Mesenchymal stem cell (in vitro differentiated cells and primary cell): Measurements from ENCODE around the gene LY6G5B.

ENCODE experiments used
- DNase-seq: peaks from one replicate; pipeline ENCODE4 v3.0.0-alpha.2; 2013
- H2AFZ ChIP-seq: one replicate; pipeline ENCODE4 v1.6.1; 2013; ENCODE audit warnings: low read depth, mild to moderate bottlenecking, control low read depth, inconsistent platforms, low read length, moderate library complexity
- H2AK5ac ChIP-seq: 2 replicates; pipeline ENCODE4 v1.6.1; 2013; ENCODE audit warnings: low read length, moderate library complexity, mild to moderate bottlenecking, inconsistent platforms; ENCODE audit not compliant: severe bottlenecking
- H2BK120ac ChIP-seq: one replicate; pipeline ENCODE4 v1.6.1; 2013; ENCODE audit warnings: low read depth, mild to moderate bottlenecking, inconsistent platforms, low read length, moderate library complexity
- H2BK12ac ChIP-seq, 2 experiments: one replicate each; pipeline ENCODE4 v1.6.1; 2013; ENCODE audit warnings: inconsistent platforms in 2 of 2, low read length in 2 of 2, mild to moderate bottlenecking in 2 of 2, moderate library complexity in 2 of 2, control low read depth in 1 of 2
- H2BK15ac ChIP-seq: one replicate; pipeline ENCODE4 v1.6.1; 2013; ENCODE audit warnings: mild to moderate bottlenecking, low read depth, inconsistent platforms; ENCODE audit not compliant: poor library complexity, severe bottlenecking
- H2BK5ac ChIP-seq: 2 replicates; pipeline ENCODE4 v1.6.1; 2013; ENCODE audit warnings: low read depth, mild to moderate bottlenecking, low read length, control low read depth, inconsistent platforms; ENCODE audit not compliant: poor library complexity, severe bottlenecking
- H3K14ac ChIP-seq, 2 experiments: one replicate each; pipeline ENCODE4 v1.6.1; 2013; ENCODE audit warnings: inconsistent platforms in 2 of 2, low read length in 2 of 2, control low read depth in 1 of 2, mild to moderate bottlenecking in 1 of 2, moderate library complexity in 1 of 2
- H3K18ac ChIP-seq, 2 experiments: one replicate each; pipeline ENCODE4 v1.6.1; 2013; ENCODE audit warnings: inconsistent platforms in 2 of 2, low read length in 2 of 2, control low read depth in 1 of 2, low read depth in 1 of 2, mild to moderate bottlenecking in 1 of 2
- H3K23ac ChIP-seq, 2 experiments: one replicate each; pipeline ENCODE4 v1.6.1; 2013; ENCODE audit warnings: inconsistent platforms in 2 of 2, low read length in 2 of 2, mild to moderate bottlenecking in 2 of 2, moderate library complexity in 2 of 2, control low read depth in 1 of 2
- H3K27ac ChIP-seq: 2 replicates; pipeline ENCODE4 v1.5.1; 2013; ENCODE audit warnings: mild to moderate bottlenecking, moderate library complexity, low read length, control low read depth, inconsistent platforms; ENCODE audit not compliant: poor library complexity, severe bottlenecking
- H3K27me3 ChIP-seq, 2 experiments: 2 replicates each; pipeline versions ENCODE4 v1.6.1 to v1.7.0; 2013; ENCODE audit warnings: low read length in 2 of 2, mild to moderate bottlenecking in 2 of 2, moderate library complexity in 2 of 2, control low read depth in 1 of 2, inconsistent platforms in 1 of 2; ENCODE audit not compliant: control insufficient read depth in 1 of 2, insufficient read depth in 1 of 2
- H3K36me3 ChIP-seq, 2 experiments: 2 replicates each; pipeline versions ENCODE4 v1.6.1 to v1.7.0; 2013; ENCODE audit warnings: low read length in 2 of 2, control low read depth in 1 of 2, inconsistent platforms in 1 of 2, low read depth in 1 of 2, mild to moderate bottlenecking in 1 of 2; ENCODE audit not compliant: insufficient read depth in 2 of 2, control insufficient read depth in 1 of 2
- H3K4ac ChIP-seq, 2 experiments: one replicate each; pipeline ENCODE4 v1.6.1; 2013; ENCODE audit warnings: inconsistent platforms in 2 of 2, low read length in 2 of 2, mild to moderate bottlenecking in 2 of 2, moderate library complexity in 2 of 2, control low read depth in 1 of 2, low read depth in 1 of 2
- H3K4me1 ChIP-seq: 2 replicates; pipeline ENCODE4 v1.6.1; 2013; ENCODE audit warnings: low read depth, low read length, control low read depth; ENCODE audit not compliant: control insufficient read depth, insufficient read depth
- H3K4me2 ChIP-seq: 2 replicates; pipeline ENCODE4 v1.6.1; 2013; ENCODE audit warnings: low read length, mild to moderate bottlenecking, inconsistent platforms; ENCODE audit not compliant: poor library complexity, severe bottlenecking
- H3K4me3 ChIP-seq, 2 experiments: 2 replicates each; pipeline versions ENCODE4 v1.5.1 to v1.7.0; 2013; ENCODE audit warnings: low read length in 2 of 2, mild to moderate bottlenecking in 2 of 2, control low read depth in 1 of 2, low read depth in 1 of 2; ENCODE audit not compliant: insufficient read depth in 1 of 2
- H3K79me1 ChIP-seq: replicated peaks from 2 replicates; pipeline ENCODE4 v1.6.1; 2013; ENCODE audit warnings: mild to moderate bottlenecking, control low read depth, low read length, inconsistent platforms; ENCODE audit not compliant: poor library complexity, severe bottlenecking
- H3K9ac ChIP-seq: 2 replicates; pipeline ENCODE4 v1.7.0; 2013; ENCODE audit warnings: mild to moderate bottlenecking, low read length, moderate library complexity
- H3K9me3 ChIP-seq: 2 replicates; pipeline ENCODE4 v1.7.0; 2013; ENCODE audit warnings: mild to moderate bottlenecking, low read length; ENCODE audit not compliant: control insufficient read depth
- H4K8ac ChIP-seq: one replicate; pipeline ENCODE4 v1.6.1; 2013; ENCODE audit warnings: inconsistent platforms, mild to moderate bottlenecking, low read length, moderate library complexity
- H4K91ac ChIP-seq: one replicate; pipeline ENCODE4 v1.6.1; 2013; ENCODE audit warnings: mild to moderate bottlenecking, low read length, inconsistent platforms
- WGBS: methylation state at CpG from one replicate; pipeline ENCODE4 v1.1.7; 2013; ENCODE audit warnings: mixed read lengths; 5-methylcytosine and 5-hydroxymethylcytosine counted together

Gene LY6G5B

GRCh38 chr6:31621991-31622390 is 47.8 kb upstream of the LY6G5B start:
- Histone ChIP-seq H3K18ac (no peak overlapping the region), H3K27me3 (no peaks in the 10 kb centered on the region), H3K4me1 (peaks cover 10% of the 10 kb centered on the region), H3K79me1 (peaks cover 7% of the 10 kb centered on the region), H4K8ac (no peak overlapping the region), H2BK120ac (no peak overlapping the region), H4K91ac (no peak overlapping the region), H3K14ac (no peak overlapping the region), H3K4me3 (peak overlapping the region; percentile 23 to 93), H2AFZ (no peak overlapping the region), H3K9ac (peak overlapping the region; percentile 95), H3K36me3 (peaks cover 41 to 44% of the 10 kb centered on the region in 2 experiments), H3K4me2 (peak overlapping the region; percentile 48), H3K27ac (peak overlapping the region; percentile 97), H2BK5ac (no peak overlapping the region), H2BK15ac (no peak overlapping the region), H3K23ac (no peak overlapping the region), H3K4ac (peak overlapping the region in 1 of 2 experiments; percentile 32), H2AK5ac (no peak overlapping the region), H3K9me3 (no peaks in the 10 kb centered on the region), H2BK12ac (no peak overlapping the region)
- WGBS = 39% methylated on average over 2 of the region's 4 CpGs
- DNase-seq = peak; percentile 24

- Histone ChIP-seq H2BK120ac (no peak overlapping the region), H3K9me3 (no peaks in the 10 kb centered on the region), H3K4me3 (peak overlapping the region in 1 of 2 experiments; percentile 93), H3K9ac (peak overlapping the region; percentile 95), H2BK5ac (no peak overlapping the region), H2BK12ac (no peak overlapping the region), H4K91ac (no peak overlapping the region), H3K18ac (no peak overlapping the region), H3K23ac (no peak overlapping the region), H3K14ac (no peak overlapping the region), H2AFZ (no peak overlapping the region), H4K8ac (no peak overlapping the region), H3K4me1 (peaks cover 10% of the 10 kb centered on the region), H2AK5ac (peak overlapping the region; percentile 33), H3K4ac (no peak overlapping the region), H2BK15ac (no peak overlapping the region), H3K4me2 (peak overlapping the region; percentile 48), H3K36me3 (peaks cover 47 to 51% of the 10 kb centered on the region in 2 experiments), H3K79me1 (peaks cover 7% of the 10 kb centered on the region), H3K27me3 (no peaks in the 10 kb centered on the region), H3K27ac (no peak overlapping the region)
- WGBS = 90% methylated on average over 10 of the region's 10 CpGs
- no peak for DNase-seq
Measured at GRCh38 chr6:31622684-31623091, 47.1 kb upstream of the LY6G5B start.

GRCh38 chr6:31624070-31624469 is 45.7 kb upstream of the LY6G5B start:
- Histone ChIP-seq H3K79me1 (peaks cover 12% of the 10 kb centered on the region), H2BK12ac (no peak overlapping the region), H2AK5ac (no peak overlapping the region), H3K4ac (no peak overlapping the region), H3K9ac (no peak overlapping the region), H3K4me3 (no peak overlapping the region), H3K9me3 (no peaks in the 10 kb centered on the region), H3K27me3 (no peaks in the 10 kb centered on the region), H3K4me2 (no peak overlapping the region), H3K14ac (no peak overlapping the region), H3K27ac (no peak overlapping the region), H3K4me1 (peaks cover 10% of the 10 kb centered on the region), H2BK120ac (no peak overlapping the region), H3K23ac (peak overlapping the region in 1 of 2 experiments; percentile 57), H2BK15ac (no peak overlapping the region), H2AFZ (no peak overlapping the region), H4K8ac (no peak overlapping the region), H3K36me3 (peaks cover 59 to 65% of the 10 kb centered on the region in 2 experiments), H2BK5ac (no peak overlapping the region), H3K18ac (no peak overlapping the region), H4K91ac (no peak overlapping the region)
- DNase-seq = no peak
- WGBS = 100% methylated on average over 9 of the region's 10 CpGs

GRCh38 chr6:31626952-31627351 is 42.8 kb upstream of the LY6G5B start:
- Histone ChIP-seq H4K8ac (no peak overlapping the region), H2BK12ac (no peak overlapping the region), H3K4ac (no peak overlapping the region), H3K9me3 (no peaks in the 10 kb centered on the region), H3K4me1 (peaks cover 10% of the 10 kb centered on the region), H3K4me2 (no peak overlapping the region), H3K36me3 (peaks cover 88 to 93% of the 10 kb centered on the region in 2 experiments), H4K91ac (no peak overlapping the region), H3K23ac (no peak overlapping the region), H2BK120ac (no peak overlapping the region), H3K14ac (no peak overlapping the region), H2BK5ac (no peak overlapping the region), H3K27me3 (no peaks in the 10 kb centered on the region), H3K18ac (no peak overlapping the region), H3K4me3 (no peak overlapping the region), H2AK5ac (no peak overlapping the region), H2BK15ac (no peak overlapping the region), H3K9ac (no peak overlapping the region), H2AFZ (no peak overlapping the region), H3K27ac (no peak overlapping the region), H3K79me1 (peaks cover 16% of the 10 kb centered on the region)
- no peak for DNase-seq
- WGBS = 98% methylated on average over 5 of the region's 10 CpGs
